ENCODE data around the gene MRPL51.
A peak's percentile ranks its signal among the peaks of the same experiment; 100 is the strongest.

Gene MRPL51

GRCh38 chr12:6451348-6452244 lies 41.5 kb downstream of the MRPL51 start, which contains the start of gene TAPBPL:
TSS of gene TAPBPL (plus strand) at chr12:6452042. CDS start at chr12:6452249, 207 bp downstream.
- peaks cover 48% of the 10 kb centered on the region for H3K4me1 Mint-ChIP-seq

GRCh38 chr12:6450869-6451347 lies 42.2 kb downstream of the MRPL51 start:
- ATAC-seq (ENCODE audit: low read depth) (no peak), DNase-seq (ENCODE audit: low spot score in 2 of 2) (no peak)
- Mint-ChIP-seq H3K9me3 (no peaks in the 10 kb centered on the region), H3K4me3 (peak overlapping the region; percentile 91), H3K36me3 (peaks cover 26% of the 10 kb centered on the region), H3K4me1 (peaks cover 53% of the 10 kb centered on the region), H3K27ac (peak overlapping the region; percentile 97), H3K27me3 (no peaks in the 10 kb centered on the region)

More at GRCh38 chr12:6451348-6452244, 41.5 kb downstream of the MRPL51 start, which contains the start of gene TAPBPL:
- peak; percentile 65 to 75 for DNase-seq (ENCODE audit: low spot score in 2 of 2)
- peak; percentile 96 for ATAC-seq (ENCODE audit: low read depth)
- Mint-ChIP-seq H3K36me3 (peaks cover 27% of the 10 kb centered on the region), H3K4me3 (peak within 1 kb of the TSS; percentile 91), H3K9me3 (no peaks in the 10 kb centered on the region), H3K27ac (peak within 1 kb of the TSS; percentile 97), H3K27me3 (no peaks in the 10 kb centered on the region)

- peaks cover 57% of the 10 kb centered on the region for H3K4me1 Mint-ChIP-seq
- no peaks in the 10 kb centered on the region for H3K9me3 Mint-ChIP-seq
- H3K27me3 Mint-ChIP-seq = no peaks in the 10 kb centered on the region
- ATAC-seq (ENCODE audit: low read depth) (no peak), DNase-seq (ENCODE audit: low spot score in 2 of 2) (no peak)
- peak overlapping the region; percentile 91 for H3K4me3 Mint-ChIP-seq
- H3K27ac Mint-ChIP-seq = peak overlapping the region; percentile 97
- H3K36me3 Mint-ChIP-seq = peaks cover 29% of the 10 kb centered on the region
These were observed 42.8 kb downstream of the MRPL51 start for GRCh38 chr12:6450091-6450868.

- Mint-ChIP-seq H3K36me3 (peaks cover 17% of the 10 kb centered on the region), H3K27me3 (no peaks in the 10 kb centered on the region), H3K9me3 (no peaks in the 10 kb centered on the region), H3K27ac (peak within 1 kb of the TSS; percentile 93), H3K4me1 (peaks cover 54% of the 10 kb centered on the region), H3K4me3 (peak within 1 kb of the TSS; percentile 97)
- no peak for DNase-seq (ENCODE audit: low spot score in 2 of 2)
- ATAC-seq (ENCODE audit: low read depth) = peak; percentile 67
These were observed 48.1 kb downstream of the MRPL51 start, which contains the start of gene CD27 for GRCh38 chr12:6444704-6445688. TSS of gene CD27 (plus strand) at chr12:6444955. CDS start at chr12:6445096, 141 bp downstream.

GRCh38 chr12:6444031-6444430 lies 49.0 kb downstream of the MRPL51 start:
- Mint-ChIP-seq H3K4me1 (peaks cover 54% of the 10 kb centered on the region), H3K4me3 (peak overlapping the region; percentile 97), H3K36me3 (peaks cover 17% of the 10 kb centered on the region), H3K9me3 (no peaks in the 10 kb centered on the region), H3K27me3 (no peaks in the 10 kb centered on the region), H3K27ac (peak overlapping the region; percentile 93)
- ATAC-seq (ENCODE audit: low read depth) = peak; percentile 15
- no peak for DNase-seq (ENCODE audit: low spot score in 2 of 2)

- peaks cover 17% of the 10 kb centered on the region for H3K36me3 Mint-ChIP-seq
- DNase-seq (ENCODE audit: low spot score in 2 of 2) (no peak), ATAC-seq (ENCODE audit: low read depth) (peak; percentile 69)
- H3K4me1 Mint-ChIP-seq = peaks cover 55% of the 10 kb centered on the region
- H3K4me3 Mint-ChIP-seq = peak overlapping the region; percentile 97
- H3K27me3 Mint-ChIP-seq = no peaks in the 10 kb centered on the region
- no peaks in the 10 kb centered on the region for H3K9me3 Mint-ChIP-seq
- H3K27ac Mint-ChIP-seq = peak overlapping the region; percentile 93
These were observed 49.6 kb downstream of the MRPL51 start for GRCh38 chr12:6443361-6443983.

GRCh38 chr12:6442836-6443235 lies 50.2 kb downstream of the MRPL51 start:
- peaks cover 51% of the 10 kb centered on the region for H3K4me1 Mint-ChIP-seq
- peak overlapping the region; percentile 97 for H3K4me3 Mint-ChIP-seq
- H3K27ac Mint-ChIP-seq = peak overlapping the region; percentile 93
- DNase-seq (ENCODE audit: low spot score in 2 of 2) (no peak), ATAC-seq (ENCODE audit: low read depth) (no peak)
- no peaks in the 10 kb centered on the region for H3K9me3 Mint-ChIP-seq
- H3K27me3 Mint-ChIP-seq = no peaks in the 10 kb centered on the region
- peaks cover 14% of the 10 kb centered on the region for H3K36me3 Mint-ChIP-seq

Measured in memory B cell (primary cell).